ENCODE data around the gene NFASC. TPM values are rescaled to one million over a fixed set of nuclear protein-coding genes. Genes with fewer than 3 reads are reported as not detected.

Gene NFASC
- total RNA-seq, 1 experiment from 2014 or later: 16.9 TPM

GRCh38 chr1:204991342-204991844, 120.7 kb downstream of the NFASC start:
- BruUV-seq (replicated peaks): no TSS peak
- Histone ChIP-seq H3K4me1 (ENCODE audit: control insufficient read depth, insufficient read depth, low read length) (no peaks in the 10 kb centered on the region), H3K36me3 (ENCODE audit: control insufficient read depth, insufficient read depth, low read length) (no peaks in the 10 kb centered on the region), H3K4me3 (ENCODE audit: low read depth in 2 of 2, low read length in 2 of 2) (no peak overlapping the region), H3K27ac (ENCODE audit: low read length) (no peak overlapping the region), H3K27me3 (ENCODE audit: control insufficient read depth, insufficient read depth, low read length) (no peaks in the 10 kb centered on the region; the same call in 1 of the 2 replicates), H3K9me3 (ENCODE audit: control insufficient read depth, insufficient read depth, low read depth, low read length) (no peaks in the 10 kb centered on the region)
- DNase-seq (ENCODE audit: low read depth, low spot score): no peak
- intact Hi-C loops (cut with micrococcal nuclease; ENCODE audit: unreplicated experiment): no loop called here
- no peak for TF ChIP-seq TCF7L2 (IDR thresholded peaks at IDR 0.05; ENCODE audit: low read depth, low read length)
- TF ChIP-seq CTCF (IDR thresholded peaks at IDR 0.05): no peak
- no peak for TF ChIP-seq POLR2AphosphoS5 (IDR thresholded peaks at IDR 0.05; ENCODE audit: low read depth, low read length)
- no peak for TF ChIP-seq SIN3A (IDR thresholded peaks at IDR 0.05; ENCODE audit: borderline replicate concordance, insufficient read depth, low read depth, low read length)
- TF ChIP-seq REST (IDR thresholded peaks at IDR 0.05; ENCODE audit: insufficient read depth in 1 of 2, low read depth in 2 of 2, low read length in 1 of 2): no peak
- in situ Hi-C loops (cut with HindIII; ENCODE audit: low pct_unique_long_range_greater_than_20kb, low sequenced_read_pairs): no loop called here
- CTCF ChIA-PET: interaction anchor here (8.2 kb wide), 1 partner anchor 71 kb away, joined by 78 read pairs; no protein-coding TSS in a partner anchor
- ATAC-seq: no peak
- POLR2A ChIA-PET: no interaction called here

GRCh38 chr1:204992201-204992997, 121.7 kb downstream of the NFASC start:
- Histone ChIP-seq H3K4me1 (ENCODE audit: control insufficient read depth, insufficient read depth, low read length) (no peaks in the 10 kb centered on the region), H3K27me3 (ENCODE audit: control insufficient read depth, insufficient read depth, low read length) (no peaks in the 10 kb centered on the region; the same call in 1 of the 2 replicates), H3K9me3 (ENCODE audit: control insufficient read depth, insufficient read depth, low read depth, low read length) (no peaks in the 10 kb centered on the region), H3K27ac (ENCODE audit: low read length) (no peak overlapping the region), H3K36me3 (ENCODE audit: control insufficient read depth, insufficient read depth, low read length) (no peaks in the 10 kb centered on the region), H3K4me3 (ENCODE audit: low read depth in 2 of 2, low read length in 2 of 2) (no peak overlapping the region)
- ATAC-seq (no peak), DNase-seq (ENCODE audit: low read depth, low spot score) (no peak)
- no peak for TF ChIP-seq CTCF (IDR thresholded peaks at IDR 0.05)
- BruUV-seq (replicated peaks): no TSS peak
- in situ Hi-C loops (cut with HindIII; ENCODE audit: low pct_unique_long_range_greater_than_20kb, low sequenced_read_pairs): no loop called here
- intact Hi-C loops (cut with micrococcal nuclease; ENCODE audit: unreplicated experiment): no loop called here
- POLR2A ChIA-PET: no interaction called here
- CTCF ChIA-PET: interaction anchor here (0.6 to 8.2 kb wide), 2 partner anchors 70 to 181 kb away, joined by 3 to 78 read pairs; no protein-coding TSS in a partner anchor
